NCI-H146 treated with DMSO at 0.1 percent for 48 hours (cell line): ENCODE measurements around the gene OLFML3.

Source experiments
- DNase-seq: peaks from one replicate; lab custom pipeline; 2025; ENCODE audit not compliant: unreplicated experiment; lab: John Stamatoyannopoulos, UW

The OLFML3 gene

DNA sequence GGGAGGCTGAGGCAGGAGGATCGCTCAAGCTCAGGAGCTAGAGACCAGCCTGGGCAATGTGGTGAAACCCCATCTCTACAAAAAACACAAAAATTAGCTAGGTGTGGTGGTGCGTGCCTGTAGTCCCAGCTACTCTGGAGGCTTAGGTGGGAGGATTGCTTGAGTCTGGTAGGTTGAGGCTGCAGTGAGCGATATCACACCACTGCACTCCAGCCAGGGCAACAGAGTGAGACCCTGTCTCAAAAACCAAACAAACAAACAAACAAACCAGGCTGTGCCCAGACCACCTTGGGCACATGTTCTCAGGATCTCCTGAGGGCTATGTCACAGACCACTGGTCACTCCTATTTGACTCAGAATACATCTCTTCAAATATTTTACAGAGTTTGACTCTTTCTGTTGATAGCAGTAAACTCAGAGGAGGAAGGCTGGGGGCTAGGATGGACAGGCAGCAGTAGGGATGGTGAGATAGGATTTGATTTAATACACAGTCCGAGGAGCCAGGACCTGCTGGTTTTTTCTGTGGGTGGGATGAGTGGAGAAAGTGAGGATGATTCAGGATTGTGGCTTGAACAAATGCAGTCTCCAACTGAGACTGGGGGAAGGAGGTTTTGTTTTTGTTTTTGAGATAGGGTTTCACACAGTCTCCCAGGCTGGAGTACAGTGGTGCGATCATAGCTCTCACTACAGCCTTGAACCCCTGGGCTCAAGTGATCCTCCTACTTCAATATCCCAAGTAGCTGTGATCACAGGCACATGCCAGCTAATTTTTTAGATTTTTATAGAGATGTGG, 46.5 kb downstream of the OLFML3 start:
- DNase-seq = no peak

DNA sequence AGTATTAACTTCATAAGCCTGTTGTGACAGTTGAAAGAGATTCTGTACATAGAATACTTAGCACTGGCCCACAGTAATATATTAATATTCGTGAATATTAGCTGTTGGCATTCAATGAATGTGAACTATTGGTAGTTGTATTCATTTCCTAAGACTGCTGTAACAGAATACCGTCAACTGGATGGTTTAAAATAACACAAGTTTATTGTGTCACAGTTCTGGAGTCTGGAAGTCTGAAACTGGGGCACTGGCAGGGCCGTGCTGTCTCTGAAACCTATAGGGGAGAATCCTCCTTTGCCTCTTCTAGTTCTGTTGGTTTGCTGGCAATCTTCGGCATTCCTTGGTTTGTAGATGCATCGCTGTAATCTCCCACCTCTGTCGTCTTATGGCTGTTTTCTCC, 47.5 kb downstream of the OLFML3 start:
- no peak for DNase-seq
